GM12878 (cell line): ENCODE data around the gene CMTM5.

Source experiments
- BCL3 ChIP-seq: IDR thresholded peaks from 2 replicates; pipeline ENCODE4 v1.6.1; 2011; ENCODE audit warnings: borderline replicate concordance, low read depth, mild to moderate bottlenecking, moderate library complexity, low read length; ENCODE audit not compliant: insufficient read depth, poor library complexity, severe bottlenecking
- KDM1A ChIP-seq: fragments of 200-600 bp; sonication (generic); IDR thresholded peaks from 2 replicates; pipeline ENCODE4 v1.6.1; 2016; ENCODE audit warnings: borderline replicate concordance
- ZNF592 ChIP-seq: fragments of 450-650 bp; IDR thresholded peaks from 2 replicates; pipeline ENCODE4 v1.6.1; 2017; ENCODE audit warnings: mild to moderate bottlenecking, moderate library complexity

DNA sequence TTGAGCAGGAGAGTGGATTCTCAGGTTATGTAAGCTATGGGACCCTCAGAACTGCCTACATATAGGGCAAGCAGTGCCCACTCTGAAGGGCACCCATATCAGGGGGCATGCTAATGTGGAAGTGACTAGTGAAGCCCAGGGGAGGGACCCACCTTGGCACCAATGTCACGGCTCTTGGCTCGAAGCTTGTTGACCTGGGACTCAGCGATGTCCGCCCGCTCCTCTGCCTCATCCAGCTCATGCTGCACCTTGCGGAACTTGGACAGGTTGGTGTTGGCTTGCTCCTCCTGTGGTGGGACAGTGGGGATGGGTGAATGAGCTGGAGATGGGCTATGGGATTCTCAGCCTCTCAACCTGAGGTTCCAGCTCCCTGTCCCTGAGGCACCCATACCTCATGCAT is 5.4 kb downstream of the CMTM5 start:
- TF ChIP-seq ZNF592 (no peak), BCL3 (no peak), KDM1A (no peak)
